Measurements from ENCODE around the gene TMEM132D.
"Not testable (repeated sequence)": the region's sequence is repeated elsewhere in the genome, so short reads cannot be mapped to it uniquely, and the experiment has no call there.

TMEM132D gene

DNA sequence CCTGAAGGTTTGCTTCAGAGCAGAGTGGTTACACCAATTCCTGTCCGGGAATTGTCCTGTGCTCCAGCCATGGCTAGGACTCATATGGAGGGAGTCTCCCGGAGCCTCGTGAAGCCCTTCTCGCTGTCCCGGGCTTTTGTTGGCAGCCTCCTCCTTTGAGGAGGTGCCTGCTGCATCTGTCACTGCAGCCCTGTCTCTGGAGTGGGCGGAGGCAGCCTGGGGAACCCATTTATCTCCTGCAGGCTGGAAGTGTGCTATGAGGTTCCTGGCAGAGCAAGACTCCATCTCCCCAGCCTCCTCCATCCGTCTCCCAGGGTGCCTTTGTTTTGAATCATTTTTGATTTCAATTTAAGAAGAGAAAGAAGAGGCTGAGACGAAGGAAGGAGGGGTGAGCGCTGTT lies 695.3 kb downstream of the TMEM132D start:
- no peak for DNase-seq

DNA sequence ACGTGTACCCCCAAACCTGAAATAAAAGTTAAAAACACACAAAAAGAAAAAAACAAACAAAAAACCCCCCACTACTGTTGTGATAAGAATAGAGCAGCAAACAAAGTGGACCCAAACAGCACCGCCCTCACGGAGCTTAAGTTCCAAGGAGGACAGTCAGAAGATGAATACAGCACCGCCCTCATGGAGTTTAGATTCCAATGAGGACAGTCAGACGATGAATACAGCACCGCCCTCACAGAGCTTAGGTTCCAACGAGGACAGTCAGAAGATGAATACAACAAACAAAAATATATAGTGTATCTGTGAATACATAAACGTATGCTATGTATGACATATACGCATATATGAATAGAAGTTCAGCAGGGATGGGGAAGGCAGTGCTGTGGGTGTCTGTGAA lies 696.7 kb downstream of the TMEM132D start:
- DNase-seq, result no peak

DNA sequence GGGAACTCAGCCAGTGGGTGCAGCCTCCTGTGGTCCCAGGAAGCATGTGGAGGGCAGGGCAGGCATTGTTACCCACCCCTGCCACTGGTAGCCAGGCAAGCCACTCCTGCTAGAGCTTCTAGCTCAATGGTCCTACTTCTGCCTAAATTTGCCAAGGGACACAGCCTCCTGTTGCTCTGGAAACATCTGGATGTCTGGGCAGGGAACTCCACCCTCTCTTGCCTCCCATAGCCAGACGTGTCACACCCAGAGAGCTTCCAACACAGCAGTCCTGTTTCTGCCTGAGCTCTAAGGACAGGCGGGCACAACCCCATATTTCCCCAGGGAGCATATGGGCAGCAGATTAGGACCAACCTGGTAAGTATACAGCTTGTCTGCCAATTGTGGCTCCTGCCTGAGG lies 700.4 kb downstream of the TMEM132D start:
- no peak for DNase-seq

DNA sequence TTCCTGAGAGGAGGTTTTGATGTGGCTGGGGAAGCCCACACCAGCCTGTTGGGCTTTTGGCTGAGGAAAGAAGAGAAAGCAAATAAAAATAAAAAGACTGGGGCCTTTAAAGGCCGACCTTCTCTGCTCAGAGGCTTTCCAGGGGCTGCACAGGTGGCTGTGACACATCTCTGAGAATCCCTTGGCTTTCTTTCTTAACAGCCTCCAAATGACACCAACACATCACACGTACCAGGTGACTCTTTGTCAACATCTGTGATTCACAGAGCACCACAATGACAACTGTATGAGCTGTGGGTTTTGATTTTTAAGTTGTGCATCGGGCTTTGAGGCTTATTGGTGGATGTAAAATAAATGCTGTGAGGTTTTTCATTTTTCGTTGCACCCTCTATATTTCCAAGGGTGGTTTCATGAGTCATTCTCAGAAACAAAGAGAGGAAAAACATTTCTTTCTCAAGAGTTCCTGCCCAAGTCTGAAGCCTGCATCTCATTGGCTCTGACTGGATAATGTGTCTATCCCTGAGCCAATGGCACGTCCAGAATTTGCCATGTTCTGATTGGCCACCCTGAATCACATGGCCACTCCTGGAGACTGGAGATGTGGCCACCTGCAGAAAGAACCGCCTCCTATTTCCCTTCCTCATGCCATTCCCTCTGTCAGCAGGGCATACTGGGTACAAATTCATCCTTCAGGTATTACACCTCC lies 701.6 kb downstream of the TMEM132D start:
- no peak for DNase-seq

DNA sequence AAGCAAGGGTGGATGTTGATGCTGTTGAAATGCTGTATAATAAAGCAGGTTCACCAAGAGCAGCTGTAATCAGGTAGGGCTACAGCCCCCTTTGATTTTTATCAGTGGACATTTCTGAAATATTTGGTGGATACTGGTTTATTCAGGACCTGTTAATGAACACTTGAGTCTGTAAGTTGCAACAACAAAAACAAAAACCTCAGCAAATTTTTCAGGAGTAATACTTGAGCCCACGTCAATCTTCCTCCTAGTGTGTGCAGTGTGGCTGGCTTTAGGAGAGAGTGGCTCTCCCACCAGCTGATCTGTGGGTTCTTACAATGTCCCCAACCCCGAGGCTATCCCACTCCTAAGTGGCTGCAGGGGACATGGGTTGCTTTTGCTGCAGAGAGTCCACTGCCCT lies 702.8 kb downstream of the TMEM132D start:
- DNase-seq, result no peak

DNA sequence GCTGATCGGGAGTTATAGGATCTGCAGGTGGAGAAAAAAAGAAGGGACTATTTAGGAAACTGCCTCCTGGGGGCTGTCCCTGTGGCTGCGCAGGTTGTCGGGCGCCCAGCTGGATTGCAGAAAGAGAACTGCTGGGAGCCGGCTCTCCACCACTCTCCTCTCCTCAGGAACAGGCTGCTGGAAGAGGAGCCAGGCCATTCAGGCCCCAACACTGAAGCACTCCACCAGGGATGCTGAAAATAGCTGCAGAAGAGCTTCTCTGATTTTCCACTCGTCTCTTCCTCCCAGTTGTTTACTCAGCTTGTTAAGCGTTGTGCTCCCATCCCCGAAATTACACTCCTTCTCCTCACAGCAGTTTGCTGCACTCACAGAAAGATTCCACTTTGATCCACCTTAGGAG lies 703.2 kb downstream of the TMEM132D start:
- no peak for DNase-seq

DNA sequence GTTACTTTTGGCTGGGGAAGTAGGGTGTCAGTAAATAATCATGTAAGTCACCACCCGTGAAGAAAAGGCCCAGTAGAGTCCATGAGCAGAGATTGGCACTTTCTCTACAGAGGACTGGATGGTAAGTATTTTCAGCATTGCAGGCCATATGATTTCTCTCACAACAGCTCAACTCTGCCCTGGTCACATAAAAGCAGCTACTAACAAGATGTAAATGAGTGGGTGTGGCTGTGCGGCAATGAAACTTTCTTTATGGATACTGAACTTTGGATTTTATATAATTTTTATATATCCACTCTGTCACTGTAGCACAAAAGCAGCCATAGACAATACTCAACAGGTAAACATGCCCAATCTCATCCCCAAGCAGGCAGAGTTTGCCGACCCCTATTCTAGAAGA lies 706.9 kb downstream of the TMEM132D start:
- DNase-seq, result no peak

DNA sequence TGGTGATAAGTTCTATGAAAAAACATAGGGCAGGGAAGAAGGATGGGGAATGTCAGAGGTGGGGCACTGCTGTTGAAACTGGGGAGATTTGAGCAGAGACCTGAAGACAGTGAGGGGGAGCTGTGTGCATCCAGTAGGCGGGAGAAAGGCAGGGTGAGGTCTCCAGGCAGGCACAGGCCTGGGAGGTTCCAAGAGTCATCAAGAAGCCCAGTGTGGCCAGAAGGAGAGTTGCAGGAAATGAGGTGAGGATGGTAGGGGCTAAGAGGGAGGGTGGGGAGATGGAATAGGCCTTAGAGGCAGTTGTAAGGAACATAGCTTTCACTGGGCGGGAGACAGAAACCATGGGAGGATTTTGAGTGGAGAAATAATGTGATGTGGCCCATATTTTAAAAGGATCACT lies 708.7 kb downstream of the TMEM132D start:
- DNase-seq, result no peak

DNA sequence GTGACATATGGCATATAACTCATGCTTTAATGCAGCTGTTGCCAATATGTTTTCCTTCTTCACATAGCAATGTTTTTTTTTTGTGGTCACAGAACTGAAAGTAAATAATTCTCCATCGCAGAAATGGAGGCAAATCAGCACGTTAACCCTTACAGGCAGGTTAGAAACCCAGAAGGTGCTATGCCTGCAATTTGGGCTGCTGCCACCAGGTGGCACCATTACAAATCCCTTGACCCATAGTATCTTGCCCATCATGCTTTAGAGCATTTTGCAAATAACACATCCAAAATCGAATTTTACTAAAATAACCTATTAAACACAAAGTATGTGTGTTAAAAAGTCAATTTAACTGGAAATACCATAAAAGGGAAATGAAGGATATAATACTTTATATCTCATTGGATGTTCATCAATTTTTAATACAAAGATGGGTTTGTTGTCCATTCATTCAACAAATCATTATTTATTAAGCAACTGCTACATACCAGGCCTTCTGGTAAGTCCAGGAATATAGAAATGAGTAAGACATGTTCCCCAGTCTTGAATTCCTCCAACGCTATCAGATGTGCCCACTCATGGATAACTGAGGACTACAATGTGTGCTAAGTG lies 710.5 kb downstream of the TMEM132D start:
- DNase-seq, result no peak

DNA sequence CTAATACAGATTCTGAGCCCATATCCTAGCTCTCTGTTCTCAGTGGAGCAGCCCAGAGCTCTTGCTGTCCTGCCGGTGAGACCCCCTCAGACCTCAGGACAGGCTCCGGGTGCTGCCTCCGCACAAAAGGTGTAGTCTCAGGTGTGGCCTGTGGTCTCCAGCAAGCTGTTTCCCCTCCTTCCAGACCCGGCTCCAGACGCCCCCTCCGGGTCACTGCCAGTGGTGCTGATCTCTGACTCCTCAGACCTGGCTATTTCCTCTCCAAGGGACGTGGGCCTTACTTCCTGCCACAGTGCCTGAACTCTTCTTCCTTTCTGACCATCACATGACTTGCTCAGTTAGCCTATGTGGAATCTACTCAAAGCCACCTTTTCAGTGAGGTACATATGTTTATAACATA lies 713.0 kb downstream of the TMEM132D start:
- no peak for DNase-seq

DNA sequence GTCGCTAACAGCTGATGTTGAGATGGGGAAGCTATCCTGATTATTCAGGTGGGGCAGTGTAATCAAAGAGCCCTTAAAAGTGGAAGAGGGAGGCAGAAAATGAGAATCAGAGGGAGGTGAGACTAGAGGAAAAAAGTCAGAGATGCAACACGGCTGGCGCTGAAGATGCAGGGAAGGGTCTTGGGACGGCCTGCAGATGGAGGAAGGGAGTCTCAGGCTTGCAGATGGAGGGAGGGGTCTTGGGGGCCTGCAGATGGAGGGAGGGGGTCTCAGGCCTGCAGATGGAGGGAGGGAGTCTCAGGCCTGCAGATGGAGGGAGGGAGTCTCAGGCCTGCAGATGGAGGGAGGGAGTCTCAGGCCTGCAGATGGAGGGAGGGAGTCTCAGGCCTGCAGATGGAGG lies 713.9 kb downstream of the TMEM132D start:
- not testable (repeated sequence) for DNase-seq

DNA sequence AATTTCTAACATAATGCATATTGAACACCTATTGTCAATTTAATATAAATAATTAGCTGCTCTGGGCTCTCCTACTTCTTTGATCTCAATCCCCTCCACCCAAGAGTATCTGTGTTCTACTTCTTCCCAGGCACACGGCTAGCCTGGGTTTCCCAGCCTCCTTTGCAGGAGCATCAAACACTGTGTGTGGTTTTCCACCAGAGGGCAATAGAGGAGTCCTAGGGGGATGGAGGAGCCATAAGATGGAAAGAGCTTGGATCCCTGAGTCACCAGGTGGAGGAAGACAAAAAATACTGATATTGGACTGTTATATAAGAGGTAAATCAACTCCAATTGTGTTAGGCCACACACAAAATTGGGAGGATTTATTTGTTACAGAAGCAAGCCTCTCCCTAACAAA lies 716.9 kb downstream of the TMEM132D start:
- DNase-seq, result no peak

DNA sequence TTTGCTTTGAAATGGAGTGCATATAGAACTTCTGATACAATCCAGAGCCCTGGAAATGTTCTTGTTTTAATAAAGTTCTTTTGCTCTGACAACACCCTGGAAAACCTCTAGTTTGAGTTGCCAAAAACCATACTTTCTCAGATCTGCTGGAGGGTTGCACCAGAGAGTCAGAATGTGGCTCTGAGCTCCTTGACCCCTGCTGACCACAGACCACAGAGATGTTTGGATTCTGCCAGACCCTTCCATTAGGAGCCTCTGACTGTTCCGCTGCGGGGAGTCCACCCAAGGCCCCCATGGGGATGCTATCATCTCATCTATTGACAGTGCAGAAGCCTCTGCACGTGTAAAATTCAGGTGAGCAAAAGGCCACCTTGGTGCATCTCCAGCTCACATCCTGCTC lies 718.0 kb downstream of the TMEM132D start:
- DNase-seq, result no peak

DNA sequence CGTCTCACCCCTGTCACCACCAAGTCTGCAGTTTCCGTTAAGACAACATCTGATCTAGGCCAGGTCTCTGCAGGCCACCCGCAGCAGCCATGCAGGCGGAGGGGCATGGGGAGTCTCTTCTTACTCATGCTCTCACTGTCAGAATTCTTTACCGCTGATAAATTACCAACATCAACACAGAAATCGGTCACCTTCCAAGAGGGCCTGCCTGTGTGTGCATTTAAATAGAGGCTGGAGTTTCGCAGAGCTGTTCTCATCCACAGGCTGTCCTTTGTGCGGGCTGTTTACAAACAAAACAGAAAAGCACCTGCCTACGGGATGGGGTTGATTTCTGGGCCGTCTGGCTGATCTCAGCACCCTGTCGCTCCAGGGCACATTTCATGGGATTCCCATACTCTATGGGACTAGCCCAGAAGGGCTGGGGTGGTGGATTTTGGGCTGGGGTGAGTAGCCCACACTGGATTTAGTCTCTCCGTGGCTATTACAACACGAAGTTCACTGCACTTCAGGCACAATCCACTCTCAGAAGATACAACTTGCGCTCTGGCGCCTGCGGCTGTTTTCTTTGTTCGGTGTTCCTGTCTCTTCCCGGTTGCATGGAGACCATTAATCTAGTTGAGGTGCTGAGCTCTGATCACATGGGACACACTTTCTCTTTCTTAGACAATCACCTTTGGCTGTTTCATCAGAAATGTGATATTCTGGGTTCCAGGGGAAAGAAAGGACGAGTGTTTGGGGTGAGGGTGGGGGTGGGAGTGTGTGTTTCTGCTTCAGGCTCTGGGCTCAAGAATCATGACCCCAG lies 719.5 kb downstream of the TMEM132D start:
- no peak for DNase-seq

DNA sequence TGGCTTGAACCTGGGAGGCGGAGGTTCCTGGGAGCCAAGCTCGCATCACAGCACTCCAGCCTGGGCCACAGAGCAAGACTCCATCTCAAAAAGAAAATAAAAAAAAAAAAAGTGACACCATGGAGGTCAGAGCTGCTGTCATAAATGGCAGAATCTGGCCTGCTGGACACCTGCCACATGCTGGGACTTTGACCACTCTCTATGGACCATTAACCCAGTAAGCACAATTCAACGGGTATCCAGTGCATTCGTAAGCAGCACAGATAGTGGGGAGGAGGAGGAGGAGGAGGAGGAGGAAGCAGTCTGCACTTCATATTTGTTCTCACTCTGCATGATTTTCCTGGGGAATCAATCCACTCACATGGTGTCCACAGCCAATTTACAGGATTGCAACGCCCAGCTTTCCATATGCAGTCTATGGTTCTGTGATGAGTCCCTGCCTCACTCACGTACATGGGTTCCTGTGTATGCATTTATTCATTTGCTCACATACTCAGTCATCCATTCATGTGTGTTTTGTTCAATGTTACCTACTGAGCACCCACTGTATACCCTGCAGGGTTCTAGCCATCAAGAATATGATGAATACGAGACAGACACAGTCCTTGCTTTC lies 723.8 kb downstream of the TMEM132D start:
- DNase-seq, result no peak

DNA sequence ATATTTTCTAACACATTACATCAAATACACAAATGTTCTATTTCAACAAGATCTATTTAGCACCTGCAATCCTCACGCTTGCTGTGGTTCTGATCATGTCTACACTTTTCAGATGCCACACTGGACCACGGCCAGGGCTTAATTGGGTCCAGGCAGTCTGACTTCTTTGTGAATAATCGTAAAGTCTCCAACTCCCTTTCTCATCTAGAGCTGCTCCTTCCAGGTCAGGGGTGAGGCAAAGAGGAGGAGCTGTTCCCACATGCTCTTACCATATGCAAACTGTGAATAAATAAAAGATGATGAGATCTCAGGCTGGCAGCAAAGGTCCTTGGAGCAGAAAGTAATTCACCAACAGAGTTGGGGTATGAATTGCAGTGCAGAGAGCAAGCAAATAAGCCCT lies 733.9 kb downstream of the TMEM132D start:
- no peak for DNase-seq

DNA sequence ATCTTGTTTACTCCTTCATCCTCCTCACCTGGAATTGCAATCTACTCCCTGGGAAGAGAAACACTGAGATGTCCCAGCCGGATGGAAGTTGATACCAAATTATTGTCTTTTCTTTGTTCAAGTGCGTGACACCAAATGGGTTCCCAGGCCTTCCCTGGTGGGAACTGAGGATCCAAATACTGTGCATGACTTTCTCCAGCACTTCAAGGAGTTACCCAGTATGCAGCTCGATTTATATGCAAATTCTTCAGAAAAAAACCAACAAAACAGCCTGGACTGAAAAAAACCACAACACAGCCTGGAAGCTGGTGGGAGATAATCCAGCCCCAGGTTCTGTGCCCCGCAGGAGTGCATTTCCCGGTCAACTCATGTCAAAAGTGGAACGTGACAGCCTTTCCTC lies 740.0 kb downstream of the TMEM132D start:
- DNase-seq, result no peak

DNA sequence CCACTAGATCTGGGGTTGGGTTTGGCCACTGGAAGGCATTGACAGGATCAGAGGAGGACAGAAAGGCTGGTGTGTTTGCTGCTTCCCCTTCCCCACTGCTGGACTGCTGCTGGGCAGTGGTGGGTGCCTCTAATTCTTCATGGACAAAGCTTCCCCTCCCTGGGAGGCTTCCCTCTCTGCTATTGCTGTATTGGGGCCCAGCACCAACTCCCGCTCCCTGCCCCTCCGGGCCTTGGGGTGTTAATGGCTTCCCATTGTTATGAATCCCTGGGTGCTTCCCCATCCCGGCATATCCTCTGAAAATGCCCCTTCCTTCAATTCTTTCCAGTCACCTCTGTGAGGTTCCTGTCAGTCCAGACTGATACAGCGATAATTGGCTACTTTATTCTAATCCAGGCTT lies 740.4 kb downstream of the TMEM132D start:
- DNase-seq, result no peak

DNA sequence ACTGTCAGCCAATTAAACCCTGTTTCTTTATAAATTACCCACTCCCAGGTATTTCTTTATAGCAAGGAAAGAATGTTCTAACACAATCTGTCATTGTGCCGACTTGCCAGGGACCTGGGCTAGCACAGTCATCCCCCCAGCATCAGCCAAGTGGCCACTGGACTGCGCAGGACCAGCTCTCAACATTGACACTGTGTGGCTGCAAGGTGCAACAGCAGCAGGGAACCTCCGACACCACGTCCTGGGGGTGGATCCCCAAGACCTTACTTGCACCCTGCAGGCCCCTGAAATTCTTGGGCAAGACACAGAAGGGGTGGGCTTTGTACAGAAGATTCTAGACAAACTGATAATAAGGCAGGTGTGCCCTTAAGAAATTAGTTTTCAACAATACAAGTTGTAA lies 741.0 kb downstream of the TMEM132D start:
- DNase-seq, result no peak

DNA sequence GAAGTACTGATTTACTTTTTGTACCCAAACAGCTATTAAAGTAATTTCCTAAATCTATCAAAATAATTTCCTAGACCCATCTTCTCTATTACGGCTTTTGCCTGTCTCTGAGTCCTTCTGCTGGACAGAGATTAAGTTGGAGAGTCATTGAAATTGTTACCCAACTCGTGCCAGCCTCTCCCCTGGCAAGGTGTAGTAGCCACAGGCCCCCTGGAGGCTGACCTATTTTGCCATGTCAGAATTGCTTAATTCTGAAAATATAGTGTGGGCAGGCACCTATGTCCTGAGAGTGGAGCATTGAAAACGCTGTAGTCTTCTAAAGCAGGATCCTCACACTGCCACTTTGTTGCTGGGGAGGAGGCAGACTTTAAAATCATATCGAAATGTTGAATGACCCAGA lies 742.3 kb downstream of the TMEM132D start:
- DNase-seq, result no peak

DNA sequence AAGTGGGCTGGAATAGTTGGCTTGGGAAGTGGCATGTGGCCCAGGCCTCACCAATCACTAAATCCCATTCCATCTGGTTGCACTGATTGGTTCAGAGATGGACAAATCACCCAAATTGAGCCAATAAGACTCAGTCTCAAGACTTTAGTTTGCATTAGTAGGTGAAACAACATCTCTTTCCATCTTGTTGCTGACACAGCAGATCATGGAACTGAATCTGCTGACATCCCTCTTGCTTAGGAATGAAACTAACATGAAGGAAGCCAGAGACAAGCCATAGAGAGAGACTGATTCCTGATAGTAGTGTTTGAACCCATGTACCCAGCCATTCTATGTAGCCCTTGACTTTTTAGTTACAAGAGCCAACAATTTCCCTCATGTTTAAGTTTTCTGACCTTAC lies 743.5 kb downstream of the TMEM132D start:
- no peak for DNase-seq

DNA sequence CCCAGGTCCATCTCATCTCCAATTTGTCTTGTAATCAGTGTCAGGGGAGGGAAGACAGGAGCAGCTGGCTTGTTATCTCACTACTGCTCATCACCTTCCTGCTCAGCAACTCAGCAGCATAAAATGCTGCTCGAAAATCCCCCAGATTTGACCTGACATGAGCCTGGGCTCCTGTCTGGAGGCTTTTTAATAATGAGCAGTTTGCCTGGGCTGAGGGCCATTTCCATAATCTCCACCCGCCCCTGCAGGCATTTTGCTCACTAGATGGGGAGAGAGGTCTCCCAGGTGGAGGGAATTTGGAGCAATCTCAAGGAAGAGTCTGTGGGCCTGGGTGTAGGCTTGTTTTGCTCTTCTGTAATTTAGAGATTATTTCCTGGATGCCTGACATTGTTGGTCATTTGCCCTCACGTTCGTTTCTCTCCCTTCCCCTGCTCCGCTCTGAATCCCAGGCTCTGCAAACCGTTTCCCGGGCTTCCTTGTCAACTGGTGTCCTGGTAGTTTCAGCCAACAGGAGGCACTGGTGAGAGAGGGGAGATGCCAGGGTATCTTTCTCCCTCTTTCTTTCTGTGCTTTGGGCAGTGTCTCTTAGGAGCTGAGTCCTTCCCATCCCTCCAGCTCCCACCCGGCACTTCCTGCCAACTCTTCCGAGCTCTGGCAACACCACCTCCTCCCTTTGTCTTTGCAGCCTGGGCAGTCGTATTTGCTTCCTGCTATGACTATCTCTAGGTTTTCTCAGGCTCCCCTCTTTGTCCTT lies 751.3 kb downstream of the TMEM132D start:
- DNase-seq, result no peak

DNA sequence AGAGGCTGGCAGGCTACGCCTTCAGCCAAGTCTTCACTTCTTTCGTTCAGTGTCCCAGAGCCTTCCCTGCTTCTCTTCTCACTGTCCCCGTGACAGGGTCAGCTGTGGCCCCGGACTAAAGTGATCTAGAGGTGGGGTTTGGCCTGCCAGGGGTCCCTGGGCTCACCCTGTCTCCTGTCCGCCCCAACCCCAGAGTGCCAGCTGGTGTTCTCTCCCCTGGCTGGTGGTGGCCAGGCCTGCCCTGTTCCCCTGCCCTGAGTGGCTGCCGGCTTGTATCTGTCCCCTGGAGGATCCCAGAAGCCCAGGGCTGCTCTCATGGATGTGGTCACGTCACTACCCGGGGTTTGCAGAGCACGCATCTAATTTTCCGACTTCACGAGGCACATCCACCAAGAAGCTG lies 753.1 kb downstream of the TMEM132D start:
- DNase-seq, result no peak

Data from SIG-M5 (cell line).